Activated naive CD4-positive, alpha-beta T cell treated with anti-CD3 and anti-CD28 coated beads, Interleukin-2, amount 10 ng/mL, durations not matched to agents 7 days and 5 days (primary cell): ENCODE measurements around the gene LINC00237.
A peak's percentile ranks its signal among the peaks of the same experiment; 100 is the strongest.

Experiments used
- CTCF ChIA-PET: fragments of 350-600 bp; sonication (Branson Sonifier 250); formaldehyde crosslinking; loops from one replicate; lab custom pipeline; 2021; ENCODE audit warnings: antibody characterized with exemption; lab: Charles Lee
- DNase-seq: peaks from one replicate; pipeline ENCODE4 v3.0.0-alpha.2; 2020
- H3K27ac Mint-ChIP-seq: one replicate; pipeline ENCODE4 v1.8.0; 2021; ENCODE audit warnings: mild to moderate bottlenecking, moderate library complexity, mixed read lengths
- H3K27me3 Mint-ChIP-seq: one replicate; pipeline ENCODE4 v1.8.0; 2021; ENCODE audit warnings: mild to moderate bottlenecking, mixed read lengths
- H3K36me3 Mint-ChIP-seq: one replicate; pipeline ENCODE4 v1.8.0; 2021; ENCODE audit warnings: mixed read lengths
- H3K4me1 Mint-ChIP-seq: one replicate; pipeline ENCODE4 v1.8.0; 2021; ENCODE audit warnings: mixed read lengths
- H3K4me3 Mint-ChIP-seq: one replicate; pipeline ENCODE4 v1.8.0; 2021; ENCODE audit warnings: mild to moderate bottlenecking, moderate library complexity, mixed read lengths
- H3K9me3 Mint-ChIP-seq: one replicate; pipeline ENCODE4 v1.8.0; 2021; ENCODE audit warnings: mixed read lengths

LINC00237 gene

DNA sequence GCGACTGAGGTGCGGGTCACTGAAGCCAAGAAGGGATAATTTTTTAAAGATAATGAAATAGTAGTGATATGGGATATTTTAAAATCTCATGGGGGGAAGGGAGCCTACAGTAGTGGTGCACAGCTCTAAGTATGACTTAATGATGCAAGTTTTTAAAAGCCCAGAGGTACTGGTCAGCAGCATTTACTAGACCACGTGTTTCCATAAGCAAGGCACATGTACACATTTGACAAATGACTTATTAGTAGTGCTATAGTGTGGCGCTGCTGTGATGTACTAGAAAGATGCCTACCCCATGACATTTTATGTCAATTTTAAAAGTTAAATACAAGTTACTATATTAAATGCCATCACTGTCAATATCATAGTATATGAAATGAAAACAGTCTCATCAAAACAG, 7.5 kb upstream of the LINC00237 start:
- Mint-ChIP-seq H3K4me1 (no peaks in the 10 kb centered on the region), H3K36me3 (no peaks in the 10 kb centered on the region), H3K27me3 (peaks cover 58% of the 10 kb centered on the region), H3K9me3 (no peaks in the 10 kb centered on the region), H3K27ac (no peak overlapping the region), H3K4me3 (no peak overlapping the region)
- DNase-seq, result no peak
- CTCF ChIA-PET, result no interaction called here

DNA sequence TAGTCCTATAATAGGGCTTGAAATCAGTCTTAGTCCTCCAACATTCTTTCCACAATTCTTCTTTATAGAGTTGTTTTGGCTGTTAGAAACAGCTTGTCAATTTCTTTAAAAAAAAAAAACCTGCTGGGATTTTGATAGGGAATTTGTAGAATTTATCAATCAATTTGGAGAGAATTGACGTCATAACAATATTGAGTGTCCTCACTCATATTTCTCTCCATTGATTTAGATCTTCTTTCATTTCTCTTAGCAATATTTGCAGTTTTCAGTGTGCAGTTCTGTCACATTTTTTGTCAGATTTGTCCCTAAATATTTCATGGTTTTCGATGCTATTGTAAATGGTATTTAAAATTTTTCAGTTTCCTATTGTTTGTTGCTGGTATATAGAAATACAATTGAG, 5.3 kb upstream of the LINC00237 start:
- no peaks in the 10 kb centered on the region for H3K36me3 Mint-ChIP-seq
- no peak for DNase-seq
- H3K4me3 Mint-ChIP-seq, result no peak overlapping the region
- CTCF ChIA-PET, result interaction anchor here (0.6 kb wide), 1 partner anchor 242 kb away, joined by 5 read pairs; no protein-coding TSS in a partner anchor
- no peak overlapping the region for H3K27ac Mint-ChIP-seq
- peaks cover 2% of the 10 kb centered on the region for H3K4me1 Mint-ChIP-seq
- no peaks in the 10 kb centered on the region for H3K9me3 Mint-ChIP-seq
- peaks cover 69% of the 10 kb centered on the region for H3K27me3 Mint-ChIP-seq

DNA sequence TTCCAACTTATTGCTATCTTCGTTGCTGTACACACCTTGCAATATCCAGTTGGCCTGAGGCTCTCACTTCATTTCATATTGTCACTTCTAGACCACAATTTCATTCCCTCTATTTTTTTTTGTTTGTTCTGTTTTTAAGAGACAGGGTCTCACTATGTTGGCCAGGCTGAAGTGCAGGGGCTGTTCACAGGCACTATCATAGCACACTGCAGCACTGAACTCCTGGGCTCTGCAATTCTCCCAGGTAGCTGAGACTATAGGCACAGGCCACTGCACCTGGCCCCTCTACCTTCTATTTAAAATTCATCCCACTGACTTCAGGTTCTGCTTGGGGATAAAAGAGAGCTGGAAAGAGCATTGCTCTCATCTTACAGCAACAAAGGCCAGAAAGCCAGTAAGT, 4.7 kb upstream of the LINC00237 start:
- H3K9me3 Mint-ChIP-seq, result no peaks in the 10 kb centered on the region
- H3K36me3 Mint-ChIP-seq, result no peaks in the 10 kb centered on the region
- H3K4me3 Mint-ChIP-seq, result no peak overlapping the region
- CTCF ChIA-PET, result interaction anchor here (0.6 kb wide), 1 partner anchor 243 kb away, joined by 5 read pairs; no protein-coding TSS in a partner anchor
- peaks cover 6% of the 10 kb centered on the region for H3K4me1 Mint-ChIP-seq
- H3K27me3 Mint-ChIP-seq, result peaks cover 69% of the 10 kb centered on the region
- no peak for DNase-seq
- H3K27ac Mint-ChIP-seq, result no peak overlapping the region

DNA sequence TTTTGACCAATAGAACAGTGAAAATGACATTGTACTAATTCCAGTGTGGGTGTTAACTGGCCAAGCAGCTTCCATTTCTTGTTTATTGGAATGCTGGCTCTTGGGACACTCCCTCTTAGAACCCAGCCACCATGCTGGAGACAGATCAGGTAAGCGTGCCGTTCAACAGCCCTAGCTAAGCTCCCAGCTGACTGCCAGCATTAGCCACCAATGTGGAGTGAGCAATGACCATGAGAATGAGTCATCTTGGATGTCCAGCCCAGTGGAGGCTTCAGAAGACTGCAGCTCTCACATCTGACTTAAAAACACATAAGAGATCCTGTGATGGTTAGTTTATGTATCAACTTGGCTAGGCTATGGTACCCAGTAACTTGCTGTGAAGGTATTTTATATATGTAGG, 3.0 kb upstream of the LINC00237 start:
- Mint-ChIP-seq H3K27ac (no peak overlapping the region), H3K36me3 (no peaks in the 10 kb centered on the region), H3K4me3 (no peak overlapping the region), H3K27me3 (peaks cover 76% of the 10 kb centered on the region), H3K4me1 (peaks cover 6% of the 10 kb centered on the region), H3K9me3 (no peaks in the 10 kb centered on the region)
- no peak for DNase-seq
- CTCF ChIA-PET, result interaction anchor here (1.3 kb wide), 1 partner anchor 8 kb away, joined by 3 read pairs; no protein-coding TSS in a partner anchor

DNA sequence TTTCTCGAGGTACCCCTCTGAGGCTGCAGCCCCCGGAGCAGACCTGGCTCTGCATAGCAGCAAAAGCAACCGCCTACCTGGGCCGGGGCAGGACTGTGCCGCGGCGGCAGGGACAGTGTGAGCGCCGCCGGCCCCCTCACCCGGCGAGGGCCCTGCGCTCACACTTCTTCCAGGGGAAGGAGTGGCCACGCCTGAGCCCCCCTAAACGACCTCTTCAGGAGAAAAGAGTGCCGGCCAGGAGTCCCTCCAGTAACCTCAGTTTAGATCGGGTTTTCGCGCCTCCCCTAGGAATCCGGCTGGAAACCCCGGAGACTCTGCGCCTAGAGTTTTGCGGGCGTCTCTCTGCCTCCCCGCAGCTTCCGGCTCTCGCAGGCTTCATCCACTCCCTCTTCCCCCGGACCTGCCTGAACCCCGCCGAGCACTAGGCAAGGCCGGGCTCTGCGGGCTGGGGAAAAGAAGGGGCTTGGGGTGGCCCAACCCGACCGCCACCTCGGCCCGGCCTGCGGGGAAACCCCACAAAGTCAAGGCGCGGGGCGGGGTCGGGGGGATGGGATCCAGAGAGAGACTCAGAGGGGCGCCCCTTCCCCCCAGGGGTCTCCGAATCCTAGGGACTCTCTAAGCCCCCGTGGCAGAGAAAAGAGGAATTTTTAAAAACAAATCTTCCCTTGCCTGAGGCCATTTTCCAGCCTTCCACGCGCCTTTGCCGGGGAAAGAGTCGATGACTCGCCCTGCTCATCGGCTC, 558 bp downstream of the LINC00237 start:
- DNase-seq, result no peak
- no peak overlapping the region for H3K27ac Mint-ChIP-seq
- H3K4me1 Mint-ChIP-seq, result peaks cover 35% of the 10 kb centered on the region
- H3K4me3 Mint-ChIP-seq, result no peak overlapping the region
- no peaks in the 10 kb centered on the region for H3K9me3 Mint-ChIP-seq
- H3K27me3 Mint-ChIP-seq, result peaks cover 93% of the 10 kb centered on the region
- CTCF ChIA-PET, result no interaction called here
- H3K36me3 Mint-ChIP-seq, result peaks cover 9% of the 10 kb centered on the region

DNA sequence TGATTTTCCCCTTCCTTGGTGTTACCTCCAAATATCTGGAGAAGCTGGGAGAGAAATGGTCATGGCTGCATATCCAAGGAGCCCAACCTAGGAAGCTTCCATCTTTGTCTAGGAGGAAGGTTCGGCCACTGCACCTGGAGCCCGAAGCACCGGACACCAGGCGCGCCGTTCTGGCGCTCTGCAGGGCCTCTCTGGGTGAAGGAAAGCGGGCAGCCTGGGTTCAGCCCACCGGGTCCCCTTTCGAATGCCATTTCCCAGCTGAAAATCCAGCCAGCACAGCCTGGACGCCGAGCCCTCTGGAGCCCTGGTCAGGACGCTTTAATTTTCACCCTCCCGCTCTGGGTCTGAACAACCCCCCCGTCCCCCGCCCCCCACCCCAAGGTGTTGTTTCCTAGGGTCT, 1.2 kb downstream of the LINC00237 start:
- no peak for DNase-seq
- Mint-ChIP-seq H3K4me1 (peaks cover 40% of the 10 kb centered on the region), H3K27me3 (peaks cover 96% of the 10 kb centered on the region), H3K9me3 (no peaks in the 10 kb centered on the region), H3K27ac (no peak overlapping the region), H3K36me3 (peaks cover 11% of the 10 kb centered on the region), H3K4me3 (no peak overlapping the region)
- CTCF ChIA-PET, result no interaction called here

DNA sequence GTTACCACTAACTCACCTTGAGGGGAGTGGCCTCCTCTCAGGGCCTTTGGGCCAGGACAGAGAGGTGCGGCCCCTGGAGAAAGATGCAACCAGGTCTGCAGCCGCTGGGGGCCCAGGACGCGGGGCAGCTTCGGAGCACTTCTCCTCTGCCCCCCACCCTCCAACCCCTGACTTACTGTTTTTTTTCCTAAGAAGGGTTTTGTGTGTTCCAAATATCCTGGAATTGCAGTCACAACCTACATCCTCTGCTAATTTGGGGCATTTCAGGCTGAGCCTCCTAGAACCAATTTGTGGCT, 1.7 kb downstream of the LINC00237 start:
- H3K4me1 Mint-ChIP-seq, result peaks cover 44% of the 10 kb centered on the region
- CTCF ChIA-PET, result no interaction called here
- H3K9me3 Mint-ChIP-seq, result no peaks in the 10 kb centered on the region
- peaks cover 11% of the 10 kb centered on the region for H3K36me3 Mint-ChIP-seq
- H3K27me3 Mint-ChIP-seq, result peaks cover 96% of the 10 kb centered on the region
- H3K27ac Mint-ChIP-seq, result no peak overlapping the region
- no peak for DNase-seq
- H3K4me3 Mint-ChIP-seq, result no peak overlapping the region

DNA sequence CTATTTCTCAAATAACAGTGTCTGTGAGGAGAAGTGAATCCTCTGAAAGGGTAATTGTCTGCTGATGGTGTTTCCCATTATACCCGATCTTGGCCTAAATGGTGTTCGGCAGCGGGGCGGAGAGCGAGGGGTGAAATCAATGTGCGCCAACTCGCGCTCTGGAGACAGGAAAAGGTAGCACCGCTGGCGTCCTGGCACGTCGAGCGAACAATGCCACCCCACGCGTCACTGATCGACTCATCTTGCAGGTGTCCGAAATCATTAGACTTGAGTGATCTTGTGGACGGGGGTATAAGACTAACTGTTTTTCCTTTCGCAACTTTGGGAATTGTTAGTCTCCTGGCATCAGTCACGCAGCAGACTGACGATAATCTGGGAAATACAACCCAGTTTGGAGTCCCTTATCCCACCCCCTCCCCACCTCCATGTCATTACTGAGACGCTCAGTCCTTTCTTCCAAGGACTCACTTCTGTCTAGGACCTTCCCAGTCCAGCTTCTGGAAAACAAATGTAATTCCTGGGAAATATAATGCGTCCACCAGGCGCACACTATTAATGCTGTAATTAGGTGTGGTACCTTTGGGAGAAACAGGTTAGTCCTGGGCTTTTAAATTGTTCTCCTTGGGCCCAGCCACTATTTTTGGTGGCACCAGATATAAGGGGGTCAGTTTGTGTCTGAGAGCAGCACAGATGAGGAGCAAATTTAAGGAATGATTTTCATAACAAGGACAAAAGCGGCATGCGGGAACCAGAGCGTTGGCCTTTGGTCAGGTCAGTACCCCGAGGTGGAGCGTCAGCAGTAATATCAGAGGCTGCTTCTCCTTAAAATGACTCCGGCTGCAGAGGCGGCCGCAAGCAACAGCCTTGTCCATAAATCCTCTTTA, 2.3 kb downstream of the LINC00237 start:
- Mint-ChIP-seq H3K27ac (no peak overlapping the region), H3K36me3 (peaks cover 11% of the 10 kb centered on the region), H3K4me1 (peaks cover 49% of the 10 kb centered on the region), H3K27me3 (peaks cover 96% of the 10 kb centered on the region), H3K9me3 (no peaks in the 10 kb centered on the region), H3K4me3 (peak overlapping the region; percentile 72)
- no peak for DNase-seq
- CTCF ChIA-PET, result no interaction called here

DNA sequence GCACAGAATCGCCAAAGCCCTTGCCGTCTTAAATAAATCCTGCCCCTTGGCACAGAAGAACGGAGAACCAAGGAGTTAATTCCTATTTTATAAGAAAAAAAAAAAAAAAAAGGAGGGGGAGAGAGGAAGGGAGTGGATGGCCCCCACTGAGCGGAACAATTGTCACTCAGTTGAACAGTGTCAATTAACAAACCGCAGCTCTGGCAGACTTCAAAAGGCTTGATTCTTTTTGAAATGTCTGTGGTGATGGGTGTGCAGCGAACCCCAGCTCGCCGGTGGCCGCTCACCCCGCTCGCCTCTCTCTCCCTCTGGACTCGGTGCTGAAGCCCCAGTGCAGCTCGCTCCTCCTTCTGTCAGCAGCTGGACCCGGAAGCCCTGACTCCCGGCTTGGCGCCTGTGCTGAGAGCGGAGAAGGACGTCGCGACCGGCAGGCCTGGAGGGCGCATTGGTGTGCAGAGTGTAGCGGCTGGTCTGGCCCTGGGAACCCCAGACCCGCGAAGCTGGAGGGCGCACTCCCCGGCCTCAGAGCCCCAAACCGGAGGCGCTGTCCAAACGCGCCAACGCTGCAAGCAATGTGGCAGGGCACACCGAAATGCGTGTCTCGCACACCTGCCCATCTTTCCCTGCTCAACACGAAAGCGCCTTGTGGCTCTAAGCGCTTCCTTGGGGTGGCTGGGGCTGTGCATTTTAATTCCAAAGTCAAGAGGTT, 3.4 kb downstream of the LINC00237 start:
- CTCF ChIA-PET, result interaction anchor here (0.7 to 1.8 kb wide), 5 partner anchors 55 to 287 kb away, joined by 3 to 5 read pairs (median 3); no protein-coding TSS in a partner anchor
- peaks cover 89% of the 10 kb centered on the region for H3K27me3 Mint-ChIP-seq

DNA sequence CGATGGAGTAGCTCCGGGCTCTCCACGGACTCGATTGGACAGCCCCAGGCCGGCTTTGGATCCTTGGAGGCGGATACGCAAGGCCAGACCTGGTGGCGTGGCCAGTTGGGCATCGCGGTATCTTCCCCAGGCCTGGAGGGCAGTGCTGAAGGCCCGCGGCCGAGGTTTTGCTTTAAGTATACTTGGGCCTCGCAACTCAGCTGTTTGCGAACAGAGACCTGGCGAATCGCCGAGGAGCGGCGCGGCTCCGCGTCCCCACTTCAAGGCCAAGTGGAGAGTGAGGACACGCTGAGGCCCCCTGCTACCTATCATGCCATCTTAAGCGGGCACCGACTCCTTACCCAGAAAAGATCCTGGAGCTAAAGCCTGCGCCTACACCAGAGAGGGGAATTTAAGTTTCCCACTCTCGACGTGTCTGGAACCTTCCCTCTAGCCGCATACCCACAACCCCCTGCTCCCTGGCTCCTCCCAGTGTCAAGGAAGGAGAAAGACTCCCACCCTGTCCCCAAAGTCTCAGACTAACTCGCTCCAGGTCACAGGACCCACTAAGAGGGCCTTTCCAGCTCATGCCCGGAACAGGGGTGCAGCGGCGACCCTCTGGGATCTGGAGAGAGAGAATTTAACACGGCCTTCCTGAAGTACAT, 4.1 kb downstream of the LINC00237 start:
- peaks cover 57% of the 10 kb centered on the region for H3K4me1 Mint-ChIP-seq
- peaks cover 11% of the 10 kb centered on the region for H3K36me3 Mint-ChIP-seq
- CTCF ChIA-PET, result interaction anchor here (0.8 to 1.8 kb wide), 4 partner anchors 54 to 288 kb away, joined by 3 to 5 read pairs (median 4); no protein-coding TSS in a partner anchor
- DNase-seq, result no peak
- no peaks in the 10 kb centered on the region for H3K9me3 Mint-ChIP-seq
- no peak overlapping the region for H3K27ac Mint-ChIP-seq
- peaks cover 90% of the 10 kb centered on the region for H3K27me3 Mint-ChIP-seq
- peak overlapping the region; percentile 72 for H3K4me3 Mint-ChIP-seq

More for the DNA sequence above, 3.4 kb downstream of the LINC00237 start:
- no peaks in the 10 kb centered on the region for H3K9me3 Mint-ChIP-seq
- peaks cover 11% of the 10 kb centered on the region for H3K36me3 Mint-ChIP-seq
- H3K27ac Mint-ChIP-seq, result peak overlapping the region; percentile 58
- peak overlapping the region; percentile 72 for H3K4me3 Mint-ChIP-seq
- peaks cover 55% of the 10 kb centered on the region for H3K4me1 Mint-ChIP-seq
- DNase-seq, result peak; percentile 67

DNA sequence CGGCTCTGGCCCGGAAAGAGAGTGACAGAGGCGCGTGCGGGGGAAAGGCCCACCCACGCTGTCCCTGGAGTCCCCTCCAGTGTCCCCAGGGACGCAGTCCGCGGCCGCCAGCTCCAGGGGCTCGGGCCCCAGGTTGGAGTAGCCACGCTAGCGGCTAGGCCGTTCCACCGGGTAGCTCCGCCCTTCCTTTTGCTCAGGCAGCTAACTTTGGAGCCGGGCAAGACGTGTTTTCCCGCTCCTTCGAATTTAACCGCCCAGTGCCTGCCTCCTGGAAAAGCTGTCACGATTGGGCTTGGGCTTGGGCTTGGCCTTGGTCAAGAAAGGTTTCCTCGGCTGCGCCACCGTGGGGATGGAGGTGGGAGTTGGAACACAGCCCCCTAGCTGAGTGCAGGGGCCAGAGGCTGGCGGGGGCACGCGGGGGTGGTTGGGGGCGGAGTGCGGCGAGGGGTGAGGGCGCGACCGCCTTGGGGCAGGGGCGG, 4.7 kb downstream of the LINC00237 start:
- Mint-ChIP-seq H3K4me1 (peaks cover 55% of the 10 kb centered on the region), H3K36me3 (peaks cover 11% of the 10 kb centered on the region), H3K4me3 (no peak overlapping the region), H3K27ac (no peak overlapping the region), H3K27me3 (peaks cover 91% of the 10 kb centered on the region), H3K9me3 (no peaks in the 10 kb centered on the region)
- CTCF ChIA-PET, result interaction anchor here (0.9 to 1.8 kb wide), 2 partner anchors 54 to 133 kb away, joined by 5 read pairs; no protein-coding TSS in a partner anchor
- no peak for DNase-seq

DNA sequence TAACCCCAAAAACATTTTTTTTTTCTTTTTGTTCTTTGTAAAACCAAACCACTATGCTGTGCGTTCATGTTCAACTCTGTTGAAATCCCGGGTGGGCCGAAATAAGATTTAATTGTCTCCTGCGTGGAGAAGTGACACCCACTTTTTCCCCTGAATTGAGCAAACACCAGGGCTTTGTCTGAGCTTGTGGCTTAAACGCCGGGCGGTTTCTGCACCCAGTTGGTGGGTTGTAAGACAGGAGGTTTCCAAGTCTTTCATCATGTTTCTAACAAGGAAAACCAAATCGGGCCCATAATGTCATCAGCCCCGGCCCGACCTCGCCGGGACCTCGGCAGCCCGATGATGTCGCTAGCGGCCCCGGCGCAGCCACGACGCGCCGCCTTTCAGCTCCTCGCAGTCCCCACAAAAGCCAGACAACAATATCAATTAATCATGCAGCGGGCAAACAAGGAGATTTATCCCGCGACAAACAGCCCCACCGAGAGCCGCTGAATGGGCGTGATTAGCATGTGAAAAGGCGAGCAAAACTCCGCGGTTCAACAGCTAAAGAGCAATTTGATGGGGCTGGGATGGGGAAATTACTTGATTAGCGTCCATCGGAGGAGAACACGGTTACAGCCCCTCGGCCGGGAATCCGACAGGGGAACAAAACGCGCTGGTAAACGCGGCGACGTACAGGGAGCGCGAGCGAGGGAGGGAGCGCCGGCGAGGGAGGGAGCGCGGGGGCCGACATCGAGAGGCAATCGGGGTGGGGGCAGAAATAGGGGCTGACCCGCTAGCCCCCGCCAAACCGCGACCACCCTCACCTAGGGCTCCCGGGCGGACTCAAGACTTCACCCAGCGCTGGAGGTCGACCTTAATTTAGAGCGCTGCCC, 5.3 kb downstream of the LINC00237 start:
- H3K4me3 Mint-ChIP-seq, result peak overlapping the region; percentile 70
- peaks cover 91% of the 10 kb centered on the region for H3K27me3 Mint-ChIP-seq
- H3K27ac Mint-ChIP-seq, result peak overlapping the region; percentile 76
- peaks cover 51% of the 10 kb centered on the region for H3K4me1 Mint-ChIP-seq
- peaks cover 11% of the 10 kb centered on the region for H3K36me3 Mint-ChIP-seq
- no peaks in the 10 kb centered on the region for H3K9me3 Mint-ChIP-seq
- CTCF ChIA-PET, result interaction anchor here (1.8 kb wide), 1 partner anchor 53 kb away, joined by 5 read pairs; no protein-coding TSS in a partner anchor
- DNase-seq, result peak; percentile 39
